ENCODE data around the gene SPON2.

Gene SPON2

DNA sequence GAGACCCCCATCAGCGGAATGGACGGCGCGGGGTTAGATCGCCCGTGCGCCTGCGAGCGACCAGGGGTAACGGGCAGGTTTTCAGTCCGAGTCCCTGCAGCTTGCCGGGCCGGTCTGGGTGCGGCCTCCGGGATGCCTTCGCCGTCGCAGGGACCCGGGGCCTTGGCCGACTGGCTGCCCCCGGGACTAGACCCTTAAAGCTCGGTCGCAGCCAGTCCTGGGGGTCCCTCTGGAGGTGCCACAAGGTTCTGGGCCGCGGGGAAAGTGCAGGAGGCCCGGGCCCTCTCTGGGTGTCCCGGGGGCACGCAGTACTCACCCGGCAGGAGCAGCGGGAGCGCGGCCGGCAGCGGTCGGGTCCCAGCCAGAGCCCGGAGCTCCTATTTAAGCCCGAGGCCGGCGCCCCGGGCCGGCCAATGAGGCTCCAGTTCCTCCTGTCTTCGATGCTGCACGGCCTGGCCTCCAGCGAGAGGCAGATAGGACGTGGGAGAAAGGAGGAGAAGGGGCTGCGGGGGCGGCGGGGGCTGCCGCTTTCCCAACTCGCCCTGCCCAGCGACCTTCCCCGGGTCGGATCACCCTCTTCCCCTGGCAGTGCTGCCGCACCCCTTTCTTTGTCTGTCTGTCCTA, at the start of gene SPON2:
Gene SPON2 (minus strand): TSS at position 356 of the 624 bp plus-strand sequence.
- no peak for DNase-seq (ENCODE audit: low read depth in 3 of 3, low spot score in 1 of 3)

DNA sequence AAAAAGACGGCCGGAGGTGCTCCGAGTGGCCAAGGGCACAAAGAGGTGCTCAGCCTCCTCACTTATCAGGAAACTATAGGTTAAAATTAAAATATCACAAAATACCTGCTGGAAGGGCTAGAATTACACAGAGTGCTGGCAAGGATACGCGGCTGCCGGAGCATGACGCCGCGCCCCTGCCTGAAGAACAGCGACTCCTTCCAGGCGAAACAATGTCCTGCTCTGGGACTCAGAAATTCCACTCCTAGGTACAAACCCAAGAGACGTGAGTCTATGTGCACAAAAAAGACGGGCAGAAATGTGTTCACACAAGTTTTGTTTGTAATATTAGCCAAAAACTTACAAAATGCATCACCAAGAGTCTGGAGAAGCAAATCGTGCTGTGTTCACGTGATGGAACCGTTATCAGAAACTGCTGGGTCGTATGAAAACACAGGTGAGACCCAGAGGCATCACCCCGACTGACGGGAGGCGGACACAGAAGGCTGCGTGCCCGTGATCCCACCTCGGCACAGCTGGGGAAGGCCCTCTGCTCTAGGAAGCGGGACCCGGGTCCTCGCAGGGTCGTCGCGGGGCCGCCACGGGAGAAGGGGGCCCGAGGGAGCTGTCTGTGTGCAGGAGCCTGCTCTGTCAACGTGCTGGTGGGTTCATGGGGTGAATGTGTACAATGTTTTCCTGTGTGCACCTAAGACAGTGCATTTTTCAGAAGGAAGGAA, 48.9 kb upstream of the SPON2 start:
- DNase-seq (ENCODE audit: low read depth in 3 of 3, low spot score in 1 of 3), result no peak

DNA sequence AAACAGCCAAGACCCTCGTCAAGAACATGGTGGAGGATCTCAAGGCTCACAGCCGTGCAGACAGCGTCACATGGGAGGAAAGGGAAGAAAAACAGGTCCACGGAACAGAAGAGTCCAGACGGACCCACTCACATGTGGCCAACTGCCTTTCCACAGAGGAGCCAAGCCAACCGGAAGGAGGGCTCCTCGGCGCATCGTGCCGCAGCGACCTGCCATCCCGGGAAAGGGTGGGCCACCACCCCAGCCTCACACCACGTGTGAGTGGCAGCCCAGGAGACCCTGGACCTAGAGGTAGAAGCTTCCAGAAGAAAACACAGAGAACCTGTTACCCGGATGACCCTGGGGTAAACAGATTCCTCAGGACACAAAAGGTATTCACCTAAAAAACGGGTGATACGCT, 48.2 kb upstream of the SPON2 start:
- no peak for DNase-seq (ENCODE audit: low read depth in 3 of 3, low spot score in 1 of 3)

DNA sequence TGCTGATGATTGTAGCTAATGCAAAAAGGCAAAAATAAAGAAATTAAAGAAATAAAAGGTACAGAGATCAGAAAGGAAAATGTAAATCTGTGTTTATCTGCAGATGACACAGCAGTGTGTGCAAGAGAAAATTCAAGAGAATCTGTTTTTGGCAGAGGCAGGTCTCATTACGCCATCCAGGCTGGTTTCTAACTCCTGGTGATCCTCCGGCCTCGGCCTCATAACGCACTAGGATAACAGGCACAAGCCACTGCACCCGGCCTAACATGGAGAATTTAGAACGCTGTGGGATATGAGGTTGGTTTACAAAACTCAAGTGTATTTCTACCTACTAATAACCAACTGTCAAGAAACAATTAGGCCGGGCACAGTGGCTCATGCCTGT, 47.2 kb upstream of the SPON2 start:
- no peak for DNase-seq (ENCODE audit: low read depth in 3 of 3, low spot score in 1 of 3)

DNA sequence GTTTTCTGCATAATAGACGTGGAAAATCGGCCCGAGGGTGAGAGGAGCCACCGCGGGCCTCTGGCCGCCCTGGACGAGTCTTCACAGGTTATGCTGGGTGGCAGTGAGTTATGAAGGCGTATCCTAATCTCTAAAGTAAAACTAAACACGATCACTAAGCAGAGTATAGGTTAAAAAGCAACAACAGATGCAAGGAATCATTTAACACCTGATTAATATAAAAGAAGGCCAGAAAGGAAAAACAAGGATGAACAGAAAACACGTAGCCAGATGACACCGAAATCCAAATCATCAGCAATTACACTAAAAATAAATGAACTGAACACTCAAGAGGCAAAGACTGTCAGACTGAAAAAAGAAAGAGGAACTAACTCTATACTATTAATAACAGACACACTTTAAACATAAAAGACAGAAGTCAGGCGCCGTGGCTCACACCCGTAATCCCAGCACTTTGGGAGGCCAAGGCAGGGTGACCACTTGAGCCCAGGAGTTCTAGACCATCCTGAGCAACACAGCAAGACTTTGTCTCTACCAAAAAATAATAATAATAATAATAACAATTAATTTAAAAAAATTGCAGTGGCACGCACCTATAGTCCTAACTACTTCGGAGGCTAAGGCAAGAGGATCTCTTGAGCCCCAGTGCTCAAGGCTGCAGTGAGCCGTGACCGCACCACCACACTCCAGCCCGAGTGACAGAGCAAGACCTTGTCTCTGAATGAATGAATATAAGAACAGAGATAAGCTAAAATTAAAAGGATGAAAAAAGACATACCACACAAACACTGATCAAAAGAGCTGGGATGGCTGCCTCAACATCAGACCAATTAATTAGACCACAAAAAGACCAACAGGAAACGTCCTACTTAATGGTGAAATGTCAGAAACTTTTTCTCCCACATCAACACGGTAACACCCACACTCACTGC, 46.5 kb upstream of the SPON2 start:
- no peak for DNase-seq (ENCODE audit: low read depth in 3 of 3, low spot score in 1 of 3)

DNA sequence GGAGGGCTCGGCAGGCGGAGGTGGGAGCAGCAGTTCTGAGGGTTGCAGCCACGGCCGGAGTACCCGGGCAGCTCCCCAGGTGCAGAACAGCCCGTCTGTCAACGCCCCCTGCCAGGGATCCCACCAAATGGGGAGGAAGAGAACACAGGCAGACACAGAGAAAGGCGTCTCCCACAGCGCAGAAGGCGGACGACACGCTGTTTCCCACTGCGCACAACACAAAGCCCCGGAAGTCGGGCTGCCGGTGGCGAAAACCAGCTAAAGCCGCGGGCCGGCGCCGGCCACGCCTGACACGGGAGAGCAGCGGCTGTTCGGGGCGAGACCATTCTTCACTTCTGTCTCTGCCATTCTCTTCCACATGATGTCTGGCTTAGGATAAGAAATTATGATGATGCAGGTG, 45.0 kb upstream of the SPON2 start:
- DNase-seq (ENCODE audit: low read depth in 3 of 3, low spot score in 1 of 3), result no peak

DNA sequence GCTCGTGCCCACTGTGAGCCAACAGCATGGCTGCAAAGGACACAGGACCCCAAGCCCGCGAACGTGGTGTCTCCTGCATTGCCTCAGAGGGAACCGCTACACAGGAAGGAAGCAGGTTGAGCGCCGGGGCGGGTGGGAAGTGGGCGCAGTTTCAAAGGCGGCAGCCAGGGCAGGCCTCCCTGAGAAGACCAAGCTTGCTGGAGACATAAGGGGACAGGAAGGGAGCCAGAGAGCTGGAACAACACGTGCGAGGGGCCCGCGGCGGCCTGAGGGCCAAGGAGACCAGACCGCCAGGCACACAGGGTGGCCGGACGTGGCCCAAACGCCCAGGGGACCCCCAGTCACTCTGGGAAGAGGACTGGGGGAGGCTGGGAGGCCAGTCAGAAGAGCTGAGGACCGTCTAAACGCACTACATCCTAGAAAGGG, 44.5 kb upstream of the SPON2 start:
- peak in 2 of 3 donors; percentile 30 to 51 for DNase-seq (ENCODE audit: low read depth in 3 of 3, low spot score in 1 of 3)

DNA sequence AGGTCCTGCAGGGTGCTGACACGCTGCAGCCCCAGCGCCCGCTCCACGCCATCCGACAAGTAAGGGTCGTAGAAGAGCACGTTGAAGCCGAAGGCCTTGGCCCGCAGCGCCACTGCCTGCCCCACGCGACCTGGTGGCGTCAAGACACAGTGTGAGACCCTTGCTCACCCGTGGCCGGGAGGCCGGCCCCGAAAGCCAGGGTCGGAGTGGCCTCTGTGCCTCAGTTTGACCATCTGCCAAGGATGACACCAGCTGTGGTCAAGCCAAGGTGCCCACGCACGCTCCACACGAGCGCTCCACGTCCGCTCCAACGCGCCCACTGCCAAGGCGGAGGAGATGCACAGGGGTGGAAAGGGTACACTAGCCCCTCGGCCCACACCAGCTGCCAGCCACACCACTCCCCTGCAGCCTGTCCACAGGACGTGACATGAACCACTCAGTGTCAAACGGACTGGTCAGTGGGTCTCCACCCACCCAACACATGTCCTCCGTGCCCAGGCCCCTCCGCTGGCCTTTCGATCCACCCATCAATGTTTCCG, 43.8 kb upstream of the SPON2 start:
- no peak for DNase-seq (ENCODE audit: low read depth in 3 of 3, low spot score in 1 of 3)

DNA sequence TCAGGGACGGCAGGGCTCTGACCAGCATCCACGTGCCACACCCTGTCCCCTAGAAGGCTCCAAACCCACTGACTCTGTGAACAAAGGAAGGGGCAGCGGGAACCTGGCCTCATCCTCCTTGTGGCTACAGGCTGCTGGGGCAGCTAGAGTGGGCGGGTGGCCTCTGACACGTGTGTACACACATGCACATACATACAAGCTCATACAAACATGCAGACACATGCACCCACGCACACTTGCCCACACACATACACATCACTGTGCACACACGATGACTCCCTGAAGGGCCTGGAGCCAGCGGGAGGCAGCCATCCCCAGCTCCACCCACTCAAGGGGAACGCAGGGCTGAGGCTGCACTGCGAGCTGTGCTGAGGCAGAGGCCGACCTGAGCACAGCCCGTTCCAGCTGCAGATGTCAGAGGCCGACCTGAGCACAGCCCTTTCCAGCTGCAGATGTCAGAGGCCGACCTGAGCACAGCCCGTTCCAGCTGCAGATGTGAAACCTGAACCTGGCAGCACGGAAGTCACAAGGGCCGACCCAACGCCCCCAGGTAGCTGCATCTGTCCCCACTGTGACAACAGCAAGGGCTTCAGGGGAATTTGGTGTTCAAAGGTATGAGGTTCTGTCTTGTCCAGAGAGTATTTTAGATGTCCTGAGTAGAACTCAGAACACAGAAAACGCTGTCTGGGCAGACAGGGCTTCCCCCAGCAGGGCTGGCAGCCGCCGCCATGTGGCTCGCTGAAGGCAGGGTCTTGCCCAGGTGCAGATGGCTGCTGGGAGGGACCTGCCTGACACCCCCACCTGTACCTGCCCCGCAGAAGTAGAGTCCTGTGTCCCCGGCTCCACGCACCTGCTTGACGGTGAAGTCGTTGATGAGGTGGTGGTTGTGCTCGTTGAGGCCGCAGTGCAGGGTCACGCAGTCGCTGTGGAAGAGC, 43.0 kb upstream of the SPON2 start:
- no peak for DNase-seq (ENCODE audit: low read depth in 3 of 3, low spot score in 1 of 3)

DNA sequence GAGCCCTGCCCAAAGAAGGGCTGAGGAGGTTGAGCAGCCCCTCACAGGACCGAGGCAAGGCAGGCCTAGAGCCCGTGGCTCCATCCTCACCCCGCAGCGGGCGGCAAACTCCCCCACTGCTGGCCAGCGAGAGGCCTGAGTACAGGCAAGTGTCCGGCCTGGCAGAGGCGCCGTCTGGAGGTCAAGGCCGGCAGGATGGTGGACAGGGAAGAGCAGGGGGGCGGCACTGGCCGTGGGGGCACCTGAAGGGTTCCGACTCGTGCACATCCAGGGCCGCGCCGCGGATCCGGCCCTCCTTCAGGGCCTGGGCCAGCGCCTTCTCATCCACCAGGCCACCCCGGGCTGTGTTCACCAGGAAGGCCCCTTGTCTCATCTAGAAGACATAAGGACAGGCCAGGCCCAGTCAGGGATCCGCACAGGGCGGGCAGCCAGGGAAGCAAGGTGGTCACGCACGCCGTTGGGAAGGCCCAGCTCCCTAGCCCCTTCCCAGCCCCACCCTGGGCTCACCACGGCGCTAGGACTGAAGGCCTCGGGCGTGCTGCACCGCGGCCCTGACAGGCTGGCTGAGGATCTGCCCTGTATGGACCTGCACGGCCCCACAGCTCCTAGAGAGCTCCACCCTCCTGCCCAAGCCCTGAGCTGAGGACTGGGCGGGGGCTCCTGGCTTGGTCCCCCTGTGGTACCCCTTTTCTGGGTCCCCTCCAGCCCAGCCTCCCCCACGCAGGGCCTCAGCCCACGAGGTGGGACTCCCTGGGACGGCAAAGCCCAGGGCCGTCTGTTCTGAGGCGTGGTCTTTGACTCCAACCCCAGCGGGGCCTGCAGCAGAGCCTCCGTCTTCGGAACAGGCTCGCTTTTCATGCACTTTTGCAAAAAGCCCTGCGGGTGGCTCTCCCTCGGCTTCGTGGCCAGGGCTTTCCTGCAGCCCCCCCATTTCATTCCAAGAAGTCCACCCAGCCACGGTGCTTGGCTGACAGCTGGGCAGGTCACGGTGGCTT, 42.0 kb upstream of the SPON2 start:
- DNase-seq (ENCODE audit: low read depth in 3 of 3, low spot score in 1 of 3), result no peak

DNA sequence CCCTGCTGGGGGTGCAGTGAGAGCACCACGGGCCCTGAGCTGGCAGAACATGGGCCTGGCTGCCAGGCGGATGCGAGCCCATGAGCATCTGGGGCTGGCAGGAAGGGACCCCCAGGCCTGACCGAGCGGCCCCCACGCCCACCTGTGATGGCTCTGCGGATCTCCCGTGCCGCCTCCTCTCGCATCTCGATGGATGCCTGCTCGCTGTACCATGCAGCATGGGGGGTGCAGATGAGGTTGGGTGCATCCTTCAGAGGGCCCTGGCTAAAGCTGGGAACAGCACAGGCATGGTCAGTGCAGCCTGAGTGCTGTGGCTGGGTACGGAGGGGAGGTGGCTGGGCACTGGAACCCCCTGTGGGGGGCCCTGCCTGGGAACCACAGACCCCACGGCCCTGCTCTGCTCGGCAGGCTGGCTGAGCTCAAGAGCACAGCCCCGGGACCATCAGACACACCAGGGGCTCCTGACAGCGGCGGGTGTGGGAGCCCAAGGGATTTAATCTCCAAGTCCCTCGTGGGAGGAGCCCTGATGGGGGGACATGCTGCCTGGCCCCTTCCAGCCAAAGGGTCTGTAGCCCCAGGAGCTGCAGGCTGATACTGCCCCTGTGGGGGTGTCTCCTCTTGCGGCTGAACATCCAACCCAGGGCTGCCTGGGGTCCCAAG, 41.1 kb upstream of the SPON2 start:
- DNase-seq (ENCODE audit: low read depth in 3 of 3, low spot score in 1 of 3), result no peak

DNA sequence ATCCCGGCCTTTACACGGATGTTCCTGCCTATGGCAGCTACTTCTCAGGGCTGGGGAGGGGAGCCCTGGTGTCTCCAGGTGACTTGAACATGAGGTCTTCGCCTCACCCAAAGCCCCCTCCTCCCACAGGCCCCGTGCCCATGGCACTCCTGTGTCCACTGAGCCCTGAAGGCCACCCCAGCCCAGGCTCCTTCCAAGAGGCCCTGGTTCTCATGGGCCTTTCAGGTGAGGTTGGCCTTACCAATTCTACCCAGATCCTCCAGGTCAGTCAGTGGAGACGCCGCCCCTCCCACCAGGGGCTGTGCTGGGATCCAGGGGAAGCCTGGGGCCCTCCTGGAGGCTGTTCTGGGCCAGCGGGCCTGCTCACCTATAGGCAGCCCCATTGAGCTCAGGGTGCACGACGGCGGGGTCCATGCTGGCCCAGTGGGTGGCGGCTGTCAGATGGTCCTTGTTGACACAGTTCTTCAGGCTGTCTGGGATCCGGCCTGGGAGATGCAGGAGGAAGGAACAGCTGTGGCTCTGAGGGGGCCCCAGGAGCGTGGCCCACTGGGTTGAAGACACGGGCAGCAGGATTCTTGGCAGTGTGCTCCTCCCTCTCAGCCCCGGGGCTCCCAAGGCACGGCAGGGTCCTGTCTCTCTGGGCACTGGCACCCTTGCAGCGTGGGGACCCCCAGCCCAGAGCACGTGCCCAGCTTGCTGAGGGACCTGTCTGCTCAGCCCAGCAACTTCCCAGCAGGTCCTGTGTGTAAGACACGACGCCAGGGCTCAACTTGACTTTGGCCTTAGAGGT, 40.4 kb upstream of the SPON2 start:
- no peak for DNase-seq (ENCODE audit: low read depth in 3 of 3, low spot score in 1 of 3)

DNA sequence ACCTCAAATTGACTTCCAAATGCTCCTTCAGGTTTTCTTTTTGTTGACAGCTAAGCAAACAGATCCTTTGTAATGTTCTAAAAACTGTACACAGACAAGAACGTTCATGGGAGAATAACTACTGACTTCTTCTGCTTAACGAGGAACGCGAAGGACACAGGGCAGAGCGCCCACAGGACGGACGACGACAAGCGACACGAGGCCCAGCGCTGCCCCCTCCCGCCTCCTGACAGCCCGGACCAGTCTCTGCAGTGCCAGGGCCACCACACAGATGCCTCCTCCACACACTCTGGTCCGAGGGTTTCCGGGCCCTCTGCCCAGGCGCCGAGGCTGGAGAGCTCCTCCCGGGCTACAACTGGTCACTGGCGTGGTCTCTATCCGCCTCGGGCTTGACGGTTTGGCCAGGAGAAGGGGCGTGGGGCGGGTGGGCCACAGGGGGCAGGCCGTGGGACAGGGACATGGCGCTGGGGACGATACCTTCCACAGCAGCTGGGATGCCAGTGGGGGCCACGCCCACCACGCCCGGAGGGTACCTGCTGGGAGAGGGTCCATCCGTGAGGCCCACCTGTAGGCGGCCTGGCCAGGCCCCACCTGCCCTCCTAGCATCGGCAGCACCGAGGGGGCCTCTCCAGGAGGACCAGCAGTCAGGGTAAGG, 39.6 kb upstream of the SPON2 start:
- DNase-seq (ENCODE audit: low read depth in 3 of 3, low spot score in 1 of 3), result no peak

DNA sequence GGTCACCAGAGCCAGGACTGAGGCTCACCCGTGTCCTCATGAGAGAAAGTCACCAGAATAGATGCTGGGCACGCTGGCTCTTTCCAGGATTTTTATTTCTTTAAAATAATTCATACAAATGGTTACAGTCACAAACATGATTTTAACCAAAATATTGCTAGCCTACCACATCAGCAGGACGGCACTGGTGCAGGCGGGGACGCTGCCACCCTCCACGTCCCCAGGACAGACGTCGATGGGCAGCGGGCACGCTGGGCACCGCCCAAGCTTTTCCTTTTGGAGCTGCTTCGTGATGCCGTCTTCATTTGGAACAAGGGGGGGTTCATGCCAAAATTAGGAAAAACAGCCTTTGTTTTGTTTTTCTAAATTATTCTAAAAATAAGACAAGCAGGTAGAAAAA, 39.0 kb upstream of the SPON2 start:
- no peak for DNase-seq (ENCODE audit: low read depth in 3 of 3, low spot score in 1 of 3)

DNA sequence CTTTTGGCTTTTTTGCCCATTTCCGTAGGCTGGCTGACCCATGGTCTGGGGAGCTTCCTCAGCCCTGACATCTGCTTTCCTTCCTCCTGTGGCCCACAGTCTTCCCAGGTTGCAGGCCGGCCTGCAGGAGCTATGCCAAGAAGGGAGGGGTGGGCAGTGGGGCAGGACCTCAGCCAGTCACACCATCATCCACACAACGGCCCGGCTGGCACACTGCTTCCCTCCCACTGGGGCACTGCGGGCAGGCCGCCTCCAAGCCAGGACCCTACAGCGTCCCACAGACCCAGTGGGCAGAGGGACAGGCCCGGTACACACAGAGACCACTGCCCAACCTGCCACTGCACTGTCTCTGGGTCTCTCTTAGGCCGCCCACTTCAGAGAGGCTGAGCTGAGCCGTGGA, 38.6 kb upstream of the SPON2 start:
- DNase-seq (ENCODE audit: low read depth in 3 of 3, low spot score in 1 of 3), result no peak

DNA sequence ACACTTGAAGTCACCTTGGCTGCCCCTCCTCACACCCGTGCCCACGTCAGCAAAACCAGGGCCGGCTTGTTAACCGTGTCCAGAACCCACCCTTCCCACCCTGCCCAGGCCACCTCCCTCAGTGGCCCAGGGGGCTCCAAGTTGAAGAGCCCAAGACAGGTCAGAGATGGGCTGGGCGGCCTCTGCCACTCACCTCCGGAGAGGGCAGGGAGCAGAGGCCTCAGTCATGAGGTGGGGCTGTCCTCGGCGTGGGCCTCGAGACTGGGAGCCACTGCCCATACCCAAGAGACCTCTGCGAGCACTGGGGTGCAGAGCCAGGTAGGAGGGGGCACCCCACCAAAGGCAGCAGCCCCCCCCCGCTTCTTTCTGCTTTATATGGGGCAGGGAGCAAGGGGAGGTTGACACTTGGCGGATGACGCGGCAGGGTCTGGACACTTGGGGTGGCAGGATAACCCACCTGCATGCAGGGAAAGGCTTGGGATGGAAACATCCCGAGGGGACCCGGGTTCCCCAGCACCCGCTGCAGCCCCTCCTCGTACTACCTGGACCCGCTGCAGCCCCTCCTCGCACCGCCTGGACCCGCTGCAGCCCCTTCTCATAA, 38.0 kb upstream of the SPON2 start:
- DNase-seq (ENCODE audit: low read depth in 3 of 3, low spot score in 1 of 3), result no peak

DNA sequence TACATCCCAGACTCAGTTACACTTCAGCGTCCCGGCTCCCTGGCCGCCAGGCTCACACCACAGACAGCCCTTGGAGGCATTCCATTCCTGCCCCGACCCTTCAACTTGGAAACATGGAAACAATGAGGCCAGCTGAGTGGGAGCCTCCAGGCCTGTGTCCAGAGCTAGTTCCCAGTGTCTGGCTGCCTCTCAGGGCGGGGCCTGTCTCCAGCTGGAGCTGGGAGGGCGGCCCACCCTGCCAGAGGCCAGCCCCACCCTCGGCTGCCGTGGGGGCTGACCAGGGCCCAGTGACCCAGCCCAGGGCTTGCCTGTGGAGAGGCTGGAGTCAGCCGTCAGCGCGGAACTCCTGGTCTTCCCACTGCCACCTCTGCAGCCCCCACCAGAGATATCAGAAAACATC, 37.4 kb upstream of the SPON2 start:
- DNase-seq (ENCODE audit: low read depth in 3 of 3, low spot score in 1 of 3), result no peak
